OCI-LY3 (cell line): ENCODE results near the gene MAGIX.

Experiments
- EZH2phosphoT487 ChIP-seq: fragments of 200-600 bp; shearing (Covaris generic); IDR thresholded peaks from 2 replicates; pipeline ENCODE4 v1.6.1; 2018; ENCODE audit warnings: antibody characterized with exemption, mixed run types, low read depth
- TF ChIP-seq, protein P1 (sequence below): fragments of 200-600, 300-600 bp; sonication (generic); IDR thresholded peaks from 2 replicates; pipeline ENCODE4 v1.5.1; 2014; ENCODE audit warnings: antibody characterized with exemption, low read length, low read depth

DNA sequence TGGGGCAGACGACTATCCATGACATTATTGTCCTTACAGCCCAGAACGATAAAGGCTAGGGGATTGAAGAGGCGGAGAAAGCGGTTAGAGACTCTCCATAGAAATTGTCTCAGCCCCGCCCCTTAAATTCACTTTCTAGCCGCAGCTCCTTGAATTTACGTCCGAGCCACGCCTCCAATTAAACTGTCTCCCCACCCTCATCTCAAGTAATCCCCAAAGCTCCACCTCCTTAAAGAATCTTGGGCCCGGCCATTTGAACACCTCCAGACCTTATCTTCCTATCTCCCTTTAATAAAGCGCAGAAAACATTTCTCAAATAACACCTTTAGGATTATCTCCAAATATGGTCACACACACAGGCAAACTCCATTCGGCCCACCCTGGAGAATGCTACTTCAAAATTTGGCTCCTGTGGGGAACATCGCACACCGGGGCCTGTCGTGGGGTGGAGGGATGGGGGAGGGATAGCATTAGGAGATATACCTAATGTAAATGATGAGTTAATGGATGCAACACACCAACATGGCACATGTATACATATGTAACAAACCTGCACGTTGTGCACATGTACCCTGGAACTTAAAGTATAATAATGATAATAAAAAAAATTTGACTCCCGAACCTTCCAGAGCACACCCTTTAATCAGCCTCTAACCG is 7.2 kb upstream of the MAGIX start:
- TF ChIP-seq, protein P1, sequence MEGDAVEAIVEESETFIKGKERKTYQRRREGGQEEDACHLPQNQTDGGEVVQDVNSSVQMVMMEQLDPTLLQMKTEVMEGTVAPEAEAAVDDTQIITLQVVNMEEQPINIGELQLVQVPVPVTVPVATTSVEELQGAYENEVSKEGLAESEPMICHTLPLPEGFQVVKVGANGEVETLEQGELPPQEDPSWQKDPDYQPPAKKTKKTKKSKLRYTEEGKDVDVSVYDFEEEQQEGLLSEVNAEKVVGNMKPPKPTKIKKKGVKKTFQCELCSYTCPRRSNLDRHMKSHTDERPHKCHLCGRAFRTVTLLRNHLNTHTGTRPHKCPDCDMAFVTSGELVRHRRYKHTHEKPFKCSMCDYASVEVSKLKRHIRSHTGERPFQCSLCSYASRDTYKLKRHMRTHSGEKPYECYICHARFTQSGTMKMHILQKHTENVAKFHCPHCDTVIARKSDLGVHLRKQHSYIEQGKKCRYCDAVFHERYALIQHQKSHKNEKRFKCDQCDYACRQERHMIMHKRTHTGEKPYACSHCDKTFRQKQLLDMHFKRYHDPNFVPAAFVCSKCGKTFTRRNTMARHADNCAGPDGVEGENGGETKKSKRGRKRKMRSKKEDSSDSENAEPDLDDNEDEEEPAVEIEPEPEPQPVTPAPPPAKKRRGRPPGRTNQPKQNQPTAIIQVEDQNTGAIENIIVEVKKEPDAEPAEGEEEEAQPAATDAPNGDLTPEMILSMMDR: no peak
- no peak for TF ChIP-seq EZH2phosphoT487
